KMS-11 (cell line): ENCODE data around the gene GPR160.

ENCODE experiments used
- H2AFZ ChIP-seq: fragments of 200-600 bp; sonication (generic); 2 replicates; pipeline ENCODE4 v1.6.1; 2016; ENCODE audit warnings: antibody characterized with exemption, mixed run types, low read depth
- H3K27ac ChIP-seq: fragments of 200-600 bp; sonication (generic); 2 replicates; pipeline ENCODE4 v1.6.1; 2016; ENCODE audit warnings: mild to moderate bottlenecking, mixed run types
- H3K27me3 ChIP-seq: fragments of 200-600 bp; sonication (generic); 2 replicates; pipeline ENCODE4 v1.6.1; 2017; ENCODE audit warnings: mild to moderate bottlenecking, low read depth, mixed run types, moderate library complexity; ENCODE audit not compliant: insufficient read depth
- H3K36me3 ChIP-seq: fragments of 200-600 bp; sonication (generic); 2 replicates; pipeline ENCODE4 v1.6.1; 2017; ENCODE audit warnings: mild to moderate bottlenecking, mixed run types; ENCODE audit not compliant: insufficient read depth
- H3K4me1 ChIP-seq: fragments of 200-600 bp; sonication (generic); 2 replicates; pipeline ENCODE4 v1.6.1; 2016; ENCODE audit warnings: mild to moderate bottlenecking, low read depth, mixed run types; ENCODE audit not compliant: poor library complexity, severe bottlenecking
- H3K4me2 ChIP-seq: fragments of 200-600 bp; sonication (generic); 2 replicates; pipeline ENCODE4 v1.7.0; 2016; ENCODE audit warnings: mild to moderate bottlenecking, mixed run types
- H3K4me3 ChIP-seq: fragments of 200-600 bp; sonication (generic); IDR thresholded peaks from 2 replicates; pipeline ENCODE4 v1.6.1; 2017; ENCODE audit warnings: low read depth, low read length, mixed read lengths; ENCODE audit not compliant: insufficient read depth
- H3K79me2 ChIP-seq: fragments of 200-600 bp; sonication (generic); 2 replicates; pipeline ENCODE4 v1.6.1; 2016; ENCODE audit warnings: low read depth, mixed run types; ENCODE audit not compliant: insufficient read depth
- H3K9ac ChIP-seq: fragments of 200-600 bp; sonication (generic); 2 replicates; pipeline ENCODE4 v1.6.1; 2016; ENCODE audit warnings: mild to moderate bottlenecking, mixed run types
- H4K20me1 ChIP-seq: fragments of 200-600 bp; sonication (generic); 2 replicates; pipeline ENCODE4 v1.6.1; 2016; ENCODE audit warnings: mild to moderate bottlenecking, mixed run types; ENCODE audit not compliant: insufficient read depth
- CTCF ChIP-seq: fragments of 200-600 bp; sonication (generic); conservative IDR thresholded peaks from 2 replicates; pipeline ENCODE4 v1.6.1; 2017; ENCODE audit warnings: low read depth, mild to moderate bottlenecking, antibody characterized with exemption, low read length, moderate library complexity, mixed read lengths

The GPR160 gene

DNA sequence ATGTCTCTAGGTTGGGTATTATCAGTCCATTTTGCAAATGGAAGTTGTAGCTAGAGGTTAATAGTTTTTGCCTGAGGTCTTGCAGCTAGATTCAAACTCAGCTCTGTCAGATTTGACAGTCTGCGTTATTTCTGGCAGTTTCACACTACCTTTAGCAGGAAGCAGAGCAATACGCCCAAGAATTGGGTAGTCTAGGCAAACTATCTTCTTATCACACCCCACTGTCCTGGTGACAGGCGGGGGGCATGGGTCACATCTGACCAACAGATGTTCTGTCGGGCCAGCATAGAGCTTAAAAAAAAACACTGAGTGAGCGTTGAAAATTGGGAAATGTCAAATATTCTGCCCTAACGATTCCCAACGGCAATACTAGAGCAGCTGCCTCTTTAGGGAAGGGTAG lies 5.7 kb downstream of the GPR160 start:
- Histone ChIP-seq H3K36me3 (no peaks in the 10 kb centered on the region), H3K4me3 (no peak overlapping the region), H3K9ac (no peak overlapping the region), H3K27me3 (no peaks in the 10 kb centered on the region), H4K20me1 (no peaks in the 10 kb centered on the region), H2AFZ (no peak overlapping the region), H3K79me2 (no peaks in the 10 kb centered on the region), H3K27ac (no peak overlapping the region), H3K4me1 (peaks cover 17% of the 10 kb centered on the region), H3K4me2 (no peak overlapping the region)
- no peak for TF ChIP-seq CTCF

DNA sequence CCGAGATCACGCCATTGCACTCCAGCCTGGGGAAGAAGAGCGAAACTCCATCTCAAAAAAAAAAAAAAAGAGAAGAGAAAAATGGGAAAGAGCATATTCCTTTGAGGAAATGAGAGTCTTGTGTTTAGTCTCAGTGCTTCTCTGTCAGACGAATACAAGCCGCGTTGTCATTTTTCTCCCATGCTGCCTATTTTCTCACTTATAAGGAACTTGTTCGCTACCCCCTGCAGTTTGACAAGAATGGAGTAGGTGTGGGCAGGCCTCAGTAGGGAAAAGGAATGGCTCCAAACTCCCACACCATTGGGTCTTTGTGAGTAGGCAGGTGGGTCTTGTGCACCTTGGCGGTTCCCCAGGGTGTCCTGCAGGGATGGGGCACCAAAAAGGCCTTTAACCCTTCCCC lies 6.5 kb downstream of the GPR160 start:
- Histone ChIP-seq H3K27me3 (no peaks in the 10 kb centered on the region), H3K4me1 (peaks cover 17% of the 10 kb centered on the region), H3K4me3 (no peak overlapping the region), H3K9ac (no peak overlapping the region), H3K27ac (no peak overlapping the region), H3K36me3 (no peaks in the 10 kb centered on the region), H2AFZ (no peak overlapping the region), H4K20me1 (no peaks in the 10 kb centered on the region), H3K4me2 (0 out of 2 replicates have a peak overlapping the region, but pooled peaks have one; percentile 52), H3K79me2 (no peaks in the 10 kb centered on the region)
- TF ChIP-seq CTCF: no peak

DNA sequence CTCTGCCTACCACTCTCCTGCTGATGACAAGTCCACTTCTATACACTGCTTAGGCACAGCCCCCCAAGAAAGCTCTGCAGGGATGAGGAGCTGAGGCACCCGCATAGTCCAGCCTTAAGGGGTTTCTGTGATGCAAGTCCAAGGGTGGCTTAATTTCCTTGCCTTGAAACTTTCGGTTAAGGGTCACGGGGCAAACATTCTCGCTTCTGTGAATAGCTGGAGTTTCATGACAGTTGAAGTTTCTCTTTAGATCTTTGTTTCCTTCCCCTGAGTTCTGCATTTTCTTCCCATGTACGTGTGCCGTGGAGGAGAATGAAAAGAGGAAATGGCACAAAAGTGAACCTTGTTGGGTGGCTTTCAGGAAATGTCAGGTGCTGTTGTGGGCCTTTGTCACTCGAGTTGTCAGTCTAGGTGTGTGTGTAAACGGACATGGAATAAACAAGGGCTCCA lies 7.0 kb downstream of the GPR160 start:
- Histone ChIP-seq H3K27me3 (no peaks in the 10 kb centered on the region), H4K20me1 (no peaks in the 10 kb centered on the region), H3K4me3 (no peak overlapping the region), H3K79me2 (no peaks in the 10 kb centered on the region), H3K9ac (no peak overlapping the region), H3K36me3 (no peaks in the 10 kb centered on the region), H3K27ac (peak overlapping the region; percentile 14; the same call in 1 of the 2 replicates), H3K4me2 (peak overlapping the region; percentile 52), H2AFZ (no peak overlapping the region), H3K4me1 (peaks cover 17% of the 10 kb centered on the region)
- no peak for TF ChIP-seq CTCF

DNA sequence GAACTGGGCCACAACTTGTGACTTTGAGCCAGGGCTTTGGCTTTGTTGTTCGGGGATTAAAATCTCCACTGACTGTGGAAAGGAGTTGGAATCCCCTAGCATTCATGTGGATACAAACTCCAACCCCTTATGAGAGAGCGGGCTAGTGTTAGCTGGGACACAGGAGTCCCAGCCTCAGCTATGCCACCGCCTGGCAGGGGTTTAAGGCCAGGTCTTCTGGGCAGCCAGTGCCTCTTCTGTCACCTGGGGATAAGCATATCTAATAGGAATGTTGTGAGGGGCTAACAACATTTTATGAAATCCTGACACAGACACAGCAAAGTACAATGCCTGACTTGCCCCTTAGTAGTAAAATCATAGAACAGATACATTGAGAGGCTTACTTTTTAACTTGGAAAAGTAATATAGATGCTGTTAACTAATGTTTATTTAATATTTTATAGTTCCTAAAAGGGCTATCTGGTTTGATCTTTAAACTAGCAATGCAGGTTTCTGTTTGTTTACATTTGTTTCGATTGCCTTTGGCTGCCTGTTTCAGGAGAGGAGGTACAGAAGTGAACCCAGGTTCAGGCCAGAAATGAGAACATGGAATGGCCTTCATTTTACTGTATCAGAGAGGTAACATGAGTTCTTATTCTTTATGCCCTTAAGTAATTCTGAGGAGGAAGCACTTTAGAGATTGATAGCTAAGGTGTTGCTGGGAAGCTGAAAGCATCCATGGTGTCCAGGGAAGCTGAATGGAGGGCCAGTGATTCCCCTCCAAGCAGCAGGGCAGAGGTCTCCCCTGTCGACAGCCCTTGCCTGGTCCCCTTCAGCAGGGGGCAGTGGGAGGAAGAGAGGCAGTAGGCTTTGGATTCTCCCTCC lies 8.7 kb downstream of the GPR160 start:
- Histone ChIP-seq H3K4me3 (no peak overlapping the region), H3K4me2 (no peak overlapping the region), H3K27ac (no peak overlapping the region), H3K9ac (no peak overlapping the region), H3K4me1 (peaks cover 17% of the 10 kb centered on the region), H4K20me1 (no peaks in the 10 kb centered on the region), H3K36me3 (no peaks in the 10 kb centered on the region), H3K27me3 (no peaks in the 10 kb centered on the region), H2AFZ (no peak overlapping the region), H3K79me2 (no peaks in the 10 kb centered on the region)
- TF ChIP-seq CTCF: no peak
